ENCODE data around the gene DMRTC2.

The DMRTC2 gene

DNA sequence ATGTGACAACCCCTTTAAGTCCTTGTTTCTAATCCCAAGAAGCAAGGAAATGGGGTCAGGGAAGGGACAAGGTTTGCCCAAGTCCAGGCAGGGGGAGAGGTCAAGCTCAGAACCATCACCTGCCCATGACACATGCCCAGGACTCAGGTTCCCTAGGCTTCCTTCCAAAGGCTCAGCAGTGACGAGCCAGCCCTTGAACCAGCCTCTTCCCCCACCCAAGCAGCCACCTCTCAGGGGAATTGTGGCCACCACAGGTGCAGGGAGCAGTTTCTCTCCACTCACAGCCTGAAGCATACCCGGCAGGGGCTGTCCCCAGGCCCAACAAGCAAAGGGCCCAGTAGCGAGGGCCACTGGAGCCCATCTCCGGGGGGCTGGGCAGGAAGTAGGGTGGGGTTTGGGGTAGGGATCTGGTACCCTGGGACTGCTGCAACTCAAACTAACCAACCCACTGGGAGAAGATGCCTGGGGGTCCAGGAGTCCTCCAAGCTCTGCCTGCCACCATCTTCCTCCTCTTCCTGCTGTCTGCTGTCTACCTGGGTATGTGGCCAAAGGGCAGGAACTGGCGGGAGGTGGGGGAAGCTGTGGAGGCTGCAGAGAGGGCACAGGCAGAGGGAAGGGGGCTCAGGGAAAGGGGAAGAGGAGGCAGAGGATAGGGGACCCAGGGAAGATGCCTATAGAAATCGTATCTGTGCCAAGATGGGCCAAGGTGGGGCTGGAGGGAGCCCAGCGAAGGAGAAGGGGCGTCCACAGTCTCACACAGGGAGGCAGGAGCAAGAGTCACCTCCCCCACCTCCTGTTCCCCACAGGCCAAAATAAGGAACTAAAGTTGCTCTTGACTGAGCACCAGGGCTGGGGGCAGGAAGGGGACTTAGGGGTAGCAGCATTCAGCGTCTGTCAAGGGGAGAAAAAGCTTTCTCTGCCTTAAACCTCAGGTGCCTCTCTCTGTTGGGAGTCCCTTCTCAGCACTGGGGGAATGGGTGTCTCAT is 32.3 kb downstream of the DMRTC2 start, which contains the start of gene CD79A:
CD79A (plus strand) TSS at position 433 of the 986 bp plus-strand sequence; CDS start at position 459, 26 bp downstream.
- Histone ChIP-seq H3K9me3 (no peaks in the 10 kb centered on the region), H4K20me1 (peaks cover 23% of the 10 kb centered on the region), H3K4me3 (peak within 1 kb of the TSS; percentile 80), H3K27me3 (no peaks in the 10 kb centered on the region), H3K4me1 (peaks cover 88% of the 10 kb centered on the region), H3K36me3 (peaks cover 27% of the 10 kb centered on the region), H3K4me2 (peak within 1 kb of the TSS; percentile 99), H3K9ac (peak within 1 kb of the TSS; percentile 96), H3K27ac (peak within 1 kb of the TSS; percentile 97)
- TF ChIP-seq Cebpa-rat (IDR thresholded peaks at IDR 0.05): no peak

DNA sequence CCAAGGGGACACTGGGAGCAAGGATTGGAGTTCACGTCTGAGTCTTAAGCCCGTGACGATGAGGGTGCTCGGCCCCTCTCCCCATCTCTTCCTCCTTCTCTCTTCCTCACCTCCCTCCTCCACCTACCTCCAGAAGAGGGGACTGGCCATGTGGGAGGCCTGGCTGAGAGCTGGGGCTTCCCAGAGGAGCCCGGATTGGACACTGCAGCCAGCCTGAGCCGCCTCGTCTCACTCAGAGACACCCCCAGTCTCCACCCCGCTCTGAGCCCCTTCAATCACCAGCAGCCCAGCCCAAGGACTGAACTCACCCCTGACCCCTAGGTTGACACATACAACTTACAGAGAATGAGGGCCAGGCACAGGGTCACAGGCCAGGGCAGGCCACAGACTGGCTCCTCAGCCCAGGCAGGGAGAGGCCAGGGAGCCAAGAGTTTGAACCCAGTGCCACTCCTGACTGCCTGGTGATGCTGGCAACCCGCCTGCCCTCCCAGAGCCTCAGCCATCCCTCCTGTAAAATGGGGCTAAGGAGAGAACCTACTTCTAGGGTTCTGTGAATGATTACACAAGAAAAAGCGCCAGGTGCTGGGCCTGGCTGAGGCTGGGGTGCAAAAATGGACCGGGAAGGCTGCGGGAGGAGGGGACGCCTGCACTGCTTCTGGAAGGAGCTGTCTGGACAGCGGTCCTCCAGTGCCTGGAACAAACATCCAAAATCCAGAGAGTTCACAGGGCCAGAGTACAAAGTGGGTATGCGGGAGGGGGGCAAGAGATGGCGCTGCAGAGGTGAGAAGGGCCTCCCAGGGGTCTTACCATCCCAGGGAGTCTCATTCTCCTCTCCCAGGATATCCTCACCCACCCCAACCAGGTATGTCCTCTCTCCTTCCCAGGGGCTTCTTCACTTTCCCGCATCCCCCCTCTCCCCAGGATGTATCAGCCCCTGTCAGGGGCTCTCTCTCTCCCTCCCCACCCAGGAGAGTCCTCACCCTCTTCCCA is 33.4 kb downstream of the DMRTC2 start:
- H4K20me1 ChIP-seq: peaks cover 17% of the 10 kb centered on the region; the same call in 1 of the 2 replicates
- H3K4me2 ChIP-seq: peak overlapping the region; percentile 99
- peak overlapping the region; percentile 80 for H3K4me3 ChIP-seq
- no peaks in the 10 kb centered on the region for H3K9me3 ChIP-seq
- no peak for TF ChIP-seq Cebpa-rat (IDR thresholded peaks at IDR 0.05)
- no peaks in the 10 kb centered on the region for H3K27me3 ChIP-seq
- peak overlapping the region; percentile 96 for H3K9ac ChIP-seq
- peaks cover 20% of the 10 kb centered on the region for H3K36me3 ChIP-seq
- peak overlapping the region; percentile 97 for H3K27ac ChIP-seq
- peaks cover 84% of the 10 kb centered on the region for H3K4me1 ChIP-seq

DNA sequence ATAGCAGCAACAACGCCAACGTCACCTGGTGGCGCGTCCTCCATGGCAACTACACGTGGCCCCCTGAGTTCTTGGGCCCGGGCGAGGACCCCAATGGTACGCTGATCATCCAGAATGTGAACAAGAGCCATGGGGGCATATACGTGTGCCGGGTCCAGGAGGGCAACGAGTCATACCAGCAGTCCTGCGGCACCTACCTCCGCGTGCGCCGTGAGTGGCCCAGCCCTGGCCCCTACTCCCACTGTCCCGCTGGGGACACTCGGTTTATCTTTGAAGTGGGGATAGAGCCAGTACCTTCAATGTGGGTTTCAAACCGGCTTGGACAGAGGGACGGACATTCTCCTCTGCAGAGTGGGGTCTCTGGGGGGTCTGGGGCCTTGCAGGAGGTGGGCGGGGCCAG is 34.2 kb downstream of the DMRTC2 start:
- Histone ChIP-seq H3K4me3 (peak overlapping the region; percentile 80), H3K4me2 (peak overlapping the region; percentile 99), H3K27ac (peak overlapping the region; percentile 97), H3K27me3 (no peaks in the 10 kb centered on the region), H3K4me1 (peaks cover 75% of the 10 kb centered on the region), H3K36me3 (peaks cover 20% of the 10 kb centered on the region), H3K9ac (peak overlapping the region; percentile 96), H3K9me3 (no peaks in the 10 kb centered on the region), H4K20me1 (peaks cover 17% of the 10 kb centered on the region; the same call in 1 of the 2 replicates)
- TF ChIP-seq Cebpa-rat (IDR thresholded peaks at IDR 0.05): no peak

DNA sequence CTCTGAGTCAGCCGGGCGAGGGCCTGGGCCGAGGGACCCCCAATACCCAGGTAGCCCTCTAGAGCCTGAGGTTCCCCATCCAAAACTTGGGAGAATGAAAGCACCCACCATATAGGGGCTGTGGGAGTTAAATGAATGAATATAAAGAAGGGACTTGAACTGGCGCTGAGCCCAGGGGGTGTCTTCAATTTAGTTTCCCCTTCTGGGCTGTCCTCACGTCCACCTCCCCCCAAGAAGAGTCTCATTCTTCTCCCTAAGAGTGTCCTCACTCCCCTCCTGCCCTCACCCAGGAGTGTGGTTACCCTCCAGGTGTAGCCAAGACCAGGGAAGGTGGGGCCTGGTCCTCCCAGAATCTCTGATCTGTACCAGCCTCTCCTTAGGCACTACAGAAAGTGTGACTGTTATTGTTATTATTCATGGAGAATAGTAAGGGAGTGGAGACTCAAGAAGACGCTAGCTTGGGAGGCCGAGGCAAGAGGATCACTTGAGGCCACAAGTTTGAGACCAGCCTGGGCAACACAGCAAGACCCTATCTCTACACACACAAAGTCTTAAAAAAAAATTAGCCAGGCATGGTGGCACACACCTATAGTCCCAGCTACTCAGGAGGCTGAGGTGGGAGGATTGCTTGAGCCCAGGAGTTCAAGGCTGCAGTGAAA is 35.0 kb downstream of the DMRTC2 start:
- Histone ChIP-seq H3K27ac (peak overlapping the region; percentile 97), H3K36me3 (peaks cover 20% of the 10 kb centered on the region), H3K9me3 (no peaks in the 10 kb centered on the region), H4K20me1 (peaks cover 22% of the 10 kb centered on the region), H3K9ac (peak overlapping the region; percentile 96), H3K4me3 (peak overlapping the region; percentile 80), H3K4me2 (peak overlapping the region; percentile 99), H3K27me3 (no peaks in the 10 kb centered on the region), H3K4me1 (peaks cover 72% of the 10 kb centered on the region)
- TF ChIP-seq Cebpa-rat (IDR thresholded peaks at IDR 0.05): no peak

DNA sequence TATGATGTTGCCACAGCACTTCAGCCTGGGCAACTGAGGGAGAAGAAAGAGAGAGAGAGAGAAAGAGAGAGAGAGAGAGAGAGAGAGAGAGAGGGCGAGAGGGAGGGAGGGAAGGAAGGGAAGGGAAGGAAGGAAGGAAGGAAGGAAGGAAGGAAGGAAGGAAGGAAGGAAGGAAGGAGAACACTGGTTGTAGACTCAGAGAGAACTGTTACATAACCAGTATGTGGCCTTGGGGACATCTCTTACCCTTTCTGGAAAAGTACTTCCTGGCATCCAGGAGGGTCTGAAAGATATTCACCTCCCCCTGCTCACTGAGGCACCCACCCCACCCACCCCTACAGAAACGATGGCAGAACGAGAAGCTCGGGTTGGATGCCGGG is 35.5 kb downstream of the DMRTC2 start:
- Histone ChIP-seq H3K9me3 (no peaks in the 10 kb centered on the region), H3K4me3 (peak overlapping the region; percentile 80; the same call in 1 of the 2 replicates), H3K36me3 (peaks cover 21% of the 10 kb centered on the region), H3K4me2 (peak overlapping the region; percentile 99), H3K4me1 (peaks cover 72% of the 10 kb centered on the region), H3K27ac (peak overlapping the region; percentile 97), H3K27me3 (no peaks in the 10 kb centered on the region), H3K9ac (no peak overlapping the region), H4K20me1 (peaks cover 27% of the 10 kb centered on the region)
- TF ChIP-seq Cebpa-rat (IDR thresholded peaks at IDR 0.05): no peak

DNA sequence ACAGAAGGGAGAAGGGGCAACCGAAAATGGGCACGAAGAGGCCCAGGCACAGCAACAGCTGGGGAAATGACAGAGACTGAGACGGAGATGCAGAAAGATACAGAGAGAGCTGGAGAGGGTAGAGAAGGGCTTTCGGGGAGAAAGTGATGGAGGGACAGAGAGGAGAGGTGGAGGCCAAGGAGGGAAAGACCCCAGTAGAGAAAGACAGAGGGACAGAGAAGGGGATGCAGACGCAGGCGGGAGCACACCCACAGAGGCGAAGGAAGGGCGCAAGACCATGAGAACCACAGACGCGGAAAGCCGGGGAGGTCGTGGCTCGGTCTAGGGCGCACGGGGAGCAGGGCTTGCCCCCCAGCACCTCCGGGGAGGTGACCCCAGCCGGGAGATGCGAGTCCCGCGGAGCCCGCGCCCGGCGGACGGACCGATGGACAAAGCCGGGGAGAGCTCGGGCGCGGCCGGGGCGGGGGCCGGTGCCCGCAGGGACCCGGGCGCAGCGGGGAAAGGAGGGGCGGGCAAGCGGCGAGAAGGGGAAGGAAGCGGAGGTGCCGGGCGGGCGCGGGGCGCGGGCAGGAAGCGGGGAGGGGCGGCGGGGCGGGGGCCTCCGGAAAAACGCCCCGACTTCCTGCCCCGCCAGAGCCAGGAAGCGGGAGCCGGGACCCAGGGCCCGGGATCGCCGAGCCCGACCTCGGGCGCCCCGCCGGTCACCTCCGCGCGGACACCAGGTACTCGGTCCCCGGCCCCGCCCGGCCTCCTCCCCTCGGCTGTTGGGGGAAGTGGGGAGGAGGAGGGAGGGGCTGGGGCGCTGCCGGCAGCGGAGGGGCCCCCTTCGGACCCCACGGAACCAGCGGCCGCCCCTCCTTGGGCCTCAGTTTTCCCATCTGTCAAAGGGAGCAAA is 38.0 kb downstream of the DMRTC2 start, which contains the start of gene ARHGEF1:
ARHGEF1 (plus strand) TSS at position 617 of the 895 bp plus-strand sequence. CDS start 4,899 bp downstream, outside the sequence.
- Histone ChIP-seq H3K4me3 (peak within 1 kb of the TSS; percentile 84), H3K4me1 (peaks cover 82% of the 10 kb centered on the region), H3K9ac (peak within 1 kb of the TSS; percentile 88), H3K4me2 (peak within 1 kb of the TSS; percentile 99), H4K20me1 (peaks cover 52% of the 10 kb centered on the region), H3K27me3 (no peaks in the 10 kb centered on the region), H3K27ac (peak within 1 kb of the TSS; percentile 96), H3K9me3 (no peaks in the 10 kb centered on the region), H3K36me3 (peaks cover 29% of the 10 kb centered on the region)
- no peak for TF ChIP-seq Cebpa-rat (IDR thresholded peaks at IDR 0.05)

DNA sequence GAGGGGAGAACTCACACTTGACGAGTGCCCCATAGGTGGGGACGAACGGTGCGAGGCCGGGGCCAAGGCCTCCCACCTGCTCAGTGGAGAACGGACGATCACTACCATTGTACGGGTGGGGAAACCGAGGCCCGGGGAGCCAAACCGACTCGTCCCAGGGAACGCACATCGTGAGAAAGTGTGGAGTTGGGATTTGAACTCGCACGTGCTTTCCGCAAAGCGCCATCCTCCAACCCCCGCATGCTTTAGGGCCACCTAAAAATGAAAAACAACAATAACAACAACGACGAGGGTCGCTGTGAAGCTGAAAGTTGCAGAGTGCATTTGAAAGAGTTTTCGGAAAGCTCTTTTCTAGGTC is 38.6 kb downstream of the DMRTC2 start:
- Histone ChIP-seq H3K4me1 (peaks cover 82% of the 10 kb centered on the region), H4K20me1 (peaks cover 58% of the 10 kb centered on the region), H3K27me3 (no peaks in the 10 kb centered on the region), H3K4me3 (peak overlapping the region; percentile 84), H3K4me2 (peak overlapping the region; percentile 99), H3K9ac (peak overlapping the region; percentile 88), H3K36me3 (peaks cover 35% of the 10 kb centered on the region), H3K27ac (peak overlapping the region; percentile 96), H3K9me3 (no peaks in the 10 kb centered on the region)
- no peak for TF ChIP-seq Cebpa-rat (IDR thresholded peaks at IDR 0.05)

Data from BLaER1 (cell line).